GM19324 (cell line): ENCODE results near the gene CSRNP3.

Source experiments
- ATAC-seq: cut with Tn5 transposase; IDR thresholded peaks from one replicate; pipeline ENCODE4 v1.9.1; 2021; ENCODE audit warnings: mild to moderate bottlenecking, moderate library complexity; ENCODE audit not compliant: unreplicated experiment, low FRiP score

CSRNP3 gene

GRCh38 chr2:165470361-165470760 lies 863 bp downstream of the CSRNP3 start:
- no peak for ATAC-seq

GRCh38 chr2:165471349-165471950 lies 2.0 kb downstream of the CSRNP3 start:
- no peak for ATAC-seq

GRCh38 chr2:165472922-165473321 lies 3.4 kb downstream of the CSRNP3 start:
- ATAC-seq, result no peak

- ATAC-seq, result no peak
These were observed 5.2 kb downstream of the CSRNP3 start for GRCh38 chr2:165474619-165475276.

GRCh38 chr2:165475277-165476004 lies 5.9 kb downstream of the CSRNP3 start:
- no peak for ATAC-seq

- no peak for ATAC-seq
These were observed 10.4 kb downstream of the CSRNP3 start for GRCh38 chr2:165479856-165480255.

- no peak for ATAC-seq
These were observed 25.1 kb downstream of the CSRNP3 start for GRCh38 chr2:165494573-165494972.

GRCh38 chr2:165497659-165498317 lies 28.3 kb downstream of the CSRNP3 start:
- ATAC-seq, result no peak

GRCh38 chr2:165499131-165499530 lies 29.6 kb downstream of the CSRNP3 start:
- ATAC-seq, result no peak

GRCh38 chr2:165500001-165500400 lies 30.5 kb downstream of the CSRNP3 start:
- ATAC-seq, result no peak

- no peak for ATAC-seq
These were observed 31.3 kb downstream of the CSRNP3 start for GRCh38 chr2:165500816-165501215.

GRCh38 chr2:165505514-165505913 lies 36.0 kb downstream of the CSRNP3 start:
- no peak for ATAC-seq

- ATAC-seq, result no peak
These were observed 39.4 kb downstream of the CSRNP3 start for GRCh38 chr2:165508927-165509326.

GRCh38 chr2:165513479-165513878 lies 44.0 kb downstream of the CSRNP3 start:
- no peak for ATAC-seq

GRCh38 chr2:165518611-165519010 lies 49.1 kb downstream of the CSRNP3 start:
- ATAC-seq, result no peak

GRCh38 chr2:165522719-165523118 lies 53.2 kb downstream of the CSRNP3 start:
- no peak for ATAC-seq

- no peak for ATAC-seq
These were observed 55.2 kb downstream of the CSRNP3 start for GRCh38 chr2:165524720-165525119.

GRCh38 chr2:165528691-165529090 lies 59.2 kb downstream of the CSRNP3 start:
- ATAC-seq, result no peak

- ATAC-seq, result no peak
These were observed 59.6 kb downstream of the CSRNP3 start for GRCh38 chr2:165529130-165529529.

GRCh38 chr2:165533331-165533730 lies 63.8 kb downstream of the CSRNP3 start:
- no peak for ATAC-seq

GRCh38 chr2:165535471-165535870 lies 66.0 kb downstream of the CSRNP3 start:
- no peak for ATAC-seq
